ENCODE results near the gene MSLN. TPM values are rescaled to one million over a fixed set of nuclear protein-coding genes. Genes with fewer than 3 reads are reported as not detected.
A peak's percentile ranks its signal among the peaks of the same experiment; 100 is the strongest.

Gene MSLN
- total and polyA plus RNA-seq, 9 of the 15 experiments (the other 6 are each of a cell fraction or from before 2014, with no cell fraction given), result not detected

DNA sequence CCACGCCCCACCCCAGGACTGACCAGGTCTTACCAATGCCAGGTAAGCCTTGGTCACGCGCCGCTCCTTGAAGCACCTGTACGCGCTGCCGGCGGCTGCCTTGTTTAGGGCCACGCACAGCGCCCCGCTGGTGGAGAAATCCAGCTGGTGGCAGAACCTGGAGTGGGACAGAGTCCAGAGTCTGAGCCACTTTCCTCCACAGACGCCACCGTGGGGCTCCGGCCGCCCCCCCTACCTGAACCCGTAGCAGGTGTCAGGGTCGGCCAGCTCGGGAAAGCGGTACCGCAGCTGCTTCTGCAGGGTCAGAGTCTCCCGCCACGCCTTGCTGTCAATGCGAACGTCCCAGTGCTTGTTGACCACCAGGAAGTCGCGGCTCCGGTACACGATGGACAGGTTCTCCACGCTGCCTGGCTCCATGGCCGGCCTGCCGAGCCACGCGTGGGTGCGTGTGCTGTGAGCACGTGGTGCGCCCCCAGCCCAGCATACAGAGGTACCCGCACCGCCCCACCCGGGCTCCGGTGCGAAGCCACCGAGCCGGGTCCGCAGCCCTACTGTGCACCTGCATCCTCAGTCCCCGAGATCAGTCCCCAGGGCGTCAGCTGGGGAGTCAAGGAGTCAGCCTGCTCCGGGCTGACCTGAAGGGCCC, 26.9 kb downstream of the MSLN start:
- Histone ChIP-seq H3K4me1 (replicated peaks in 1 of 2; ENCODE audit: control insufficient read depth in 2 of 2, insufficient read depth in 2 of 2, low read length in 2 of 2) (peaks cover 16 to 94% of the 10 kb centered on the region in 2 experiments; a peak in 4 of 5 replicates), H3K79me2 (ENCODE audit: control insufficient read depth, insufficient read depth, low read length) (peaks cover 29% of the 10 kb centered on the region), H3K36me3 (ENCODE audit: control insufficient read depth, insufficient read depth, low read length) (peaks cover 59% of the 10 kb centered on the region; the same call in 2 of the 3 replicates), H3K4me2 (ENCODE audit: insufficient read depth, low read length) (peak overlapping the region; percentile 87), H3K27me3 (ENCODE audit: control insufficient read depth in 2 of 2, insufficient read depth in 2 of 2, low read length in 2 of 2) (no peaks in the 10 kb centered on the region), H3K9me1 (ENCODE audit: control insufficient read depth, insufficient read depth, low read length) (no peaks in the 10 kb centered on the region), H3K4me3 (peak overlapping the region; percentile 96), H2AFZ (ENCODE audit: low read depth, low read length) (peak overlapping the region; percentile 74), H3K9ac (ENCODE audit: insufficient read depth in 1 of 2, low read depth in 2 of 2, low read length in 2 of 2) (peak overlapping the region; percentile 73 to 97), H3K27ac (ENCODE audit: extremely low read depth, low read depth, low read length) (peak overlapping the region; percentile 59), H3K9me3 (replicated peaks; ENCODE audit: control insufficient read depth, insufficient read depth, low read depth, low read length) (no peaks in the 10 kb centered on the region), H4K20me1 (replicated peaks; ENCODE audit: control insufficient read depth, insufficient read depth, low read length) (peaks cover 11% of the 10 kb centered on the region)
- no peak for FAIRE-seq
- peak in 1 of 4 experiments; percentile 39 for DNase-seq (ENCODE audit: extremely low read depth in 1 of 4, low spot score in 3 of 4)
- peak; percentile 28 for ATAC-seq
- CTCF ChIA-PET (ENCODE audit: low intra/inter-chr PET ratio), result no interaction called here
- no TSS peak for BruUV-seq (replicated peaks)
- in situ Hi-C loops (cut with MboI), result loop anchor here (5.0 kb wide), 2 partner anchors 45 to 75 kb away; partner anchors contain the start of gene CIAO3
- intact Hi-C loops (cut with micrococcal nuclease), result no loop called here
- WGBS (ENCODE audit: insufficient coverage, low coverage, missing lambda C conversion rate), result 19% methylated on average over 43 of the region's 47 CpGs
- POLR2A ChIA-PET, result interaction anchor here (0.6 to 1.4 kb wide), 4 partner anchors 12 to 46 kb away, joined by 3 to 6 read pairs (median 3); partner anchors contain the start of genes CIAO3 and GNG13
- TF ChIP-seq GABPB1 (CRISPR knock-in tag; IDR thresholded peaks at IDR 0.05), result 0 out of 2 replicates have a peak, but pooled peaks have one; percentile 25
- peak; percentile 36; the same call in 1 of the 2 replicates for TF ChIP-seq THAP12 (CRISPR knock-in tag; IDR thresholded peaks at IDR 0.05)
- peak; percentile 72; the same call in 1 of the 2 replicates for TF ChIP-seq TGIF2 (CRISPR knock-in tag; IDR thresholded peaks at IDR 0.05)
- TF ChIP-seq MYC (IDR thresholded peaks at IDR 0.05; ENCODE audit: low read depth, low read length), result 0 out of 2 replicates have a peak, but pooled peaks have one; percentile 32
- no peak for TF ChIP-seq MYC (CRISPR knock-in tag; IDR thresholded peaks at IDR 0.05; ENCODE audit: borderline replicate concordance, low read depth)
- TF ChIP-seq STAT6 (CRISPR knock-in tag; IDR thresholded peaks at IDR 0.05), result 0 out of 2 replicates have a peak, but pooled peaks have one; percentile 7
- TF ChIP-seq NKRF (IDR thresholded peaks at IDR 0.05; ENCODE audit: borderline replicate concordance), result peak; percentile 75; the same call in 1 of the 2 replicates
- TF ChIP-seq, protein P1, sequence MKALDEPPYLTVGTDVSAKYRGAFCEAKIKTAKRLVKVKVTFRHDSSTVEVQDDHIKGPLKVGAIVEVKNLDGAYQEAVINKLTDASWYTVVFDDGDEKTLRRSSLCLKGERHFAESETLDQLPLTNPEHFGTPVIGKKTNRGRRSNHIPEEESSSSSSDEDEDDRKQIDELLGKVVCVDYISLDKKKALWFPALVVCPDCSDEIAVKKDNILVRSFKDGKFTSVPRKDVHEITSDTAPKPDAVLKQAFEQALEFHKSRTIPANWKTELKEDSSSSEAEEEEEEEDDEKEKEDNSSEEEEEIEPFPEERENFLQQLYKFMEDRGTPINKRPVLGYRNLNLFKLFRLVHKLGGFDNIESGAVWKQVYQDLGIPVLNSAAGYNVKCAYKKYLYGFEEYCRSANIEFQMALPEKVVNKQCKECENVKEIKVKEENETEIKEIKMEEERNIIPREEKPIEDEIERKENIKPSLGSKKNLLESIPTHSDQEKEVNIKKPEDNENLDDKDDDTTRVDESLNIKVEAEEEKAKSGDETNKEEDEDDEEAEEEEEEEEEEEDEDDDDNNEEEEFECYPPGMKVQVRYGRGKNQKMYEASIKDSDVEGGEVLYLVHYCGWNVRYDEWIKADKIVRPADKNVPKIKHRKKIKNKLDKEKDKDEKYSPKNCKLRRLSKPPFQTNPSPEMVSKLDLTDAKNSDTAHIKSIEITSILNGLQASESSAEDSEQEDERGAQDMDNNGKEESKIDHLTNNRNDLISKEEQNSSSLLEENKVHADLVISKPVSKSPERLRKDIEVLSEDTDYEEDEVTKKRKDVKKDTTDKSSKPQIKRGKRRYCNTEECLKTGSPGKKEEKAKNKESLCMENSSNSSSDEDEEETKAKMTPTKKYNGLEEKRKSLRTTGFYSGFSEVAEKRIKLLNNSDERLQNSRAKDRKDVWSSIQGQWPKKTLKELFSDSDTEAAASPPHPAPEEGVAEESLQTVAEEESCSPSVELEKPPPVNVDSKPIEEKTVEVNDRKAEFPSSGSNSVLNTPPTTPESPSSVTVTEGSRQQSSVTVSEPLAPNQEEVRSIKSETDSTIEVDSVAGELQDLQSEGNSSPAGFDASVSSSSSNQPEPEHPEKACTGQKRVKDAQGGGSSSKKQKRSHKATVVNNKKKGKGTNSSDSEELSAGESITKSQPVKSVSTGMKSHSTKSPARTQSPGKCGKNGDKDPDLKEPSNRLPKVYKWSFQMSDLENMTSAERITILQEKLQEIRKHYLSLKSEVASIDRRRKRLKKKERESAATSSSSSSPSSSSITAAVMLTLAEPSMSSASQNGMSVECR (CRISPR knock-in tag; IDR thresholded peaks at IDR 0.05), result peak; percentile 45; the same call in 1 of the 2 replicates
